H1 (cell line): ENCODE measurements around the gene PGP. TPM values are rescaled to one million over a fixed set of nuclear protein-coding genes. Genes with fewer than 3 reads are reported as not detected.

Source experiments
- CTCF ChIA-PET: fragments of 300-600 bp; sonication (Branson Sonifier 250); formaldehyde crosslinking; loops from one replicate; lab custom pipeline; 2021; ENCODE audit not compliant: partially characterized antibody; lab: Charles Lee
- POLR2A ChIA-PET: fragments of 300-600 bp; sonication (Branson Sonifier 250); formaldehyde crosslinking; loops from one replicate; lab custom pipeline; 2021; ENCODE audit warnings: inconsistent platforms; ENCODE audit not compliant: partially characterized antibody; lab: Charles Lee
- DNase-seq, 2 experiments: peaks; one replicate each; pipeline versions ENCODE4 v3.0.0 to v3.0.0-alpha.2; 2010 to 2022; ENCODE audit warnings: low spot score in 2 of 2, low read depth in 1 of 2, mixed read lengths in 1 of 2
- FAIRE-seq: peaks from 2 replicates; lab custom pipeline; 2011; peaks lifted over from hg19 to GRCh38; lab: Jason Lieb, UNC
- H2AFZ ChIP-seq: 2 replicates; pipeline ENCODE4 v1.8.1; 2012; ENCODE audit warnings: low read length, inconsistent platforms
- H2AK5ac ChIP-seq: 2 replicates; pipeline ENCODE4 v1.6.1; 2013; ENCODE audit warnings: low read depth, low read length
- H2BK120ac ChIP-seq: replicated peaks from 2 replicates; pipeline ENCODE3; 2013; ENCODE audit warnings: low read depth, low read length, inconsistent platforms
- H2BK12ac ChIP-seq: 2 replicates; pipeline ENCODE4 v1.6.1; 2013; ENCODE audit warnings: low read depth, low read length
- H2BK15ac ChIP-seq: 2 replicates; pipeline ENCODE4 v1.6.1; 2013; ENCODE audit warnings: low read length
- H2BK20ac ChIP-seq: 2 replicates; pipeline ENCODE4 v1.6.1; 2013; ENCODE audit warnings: low read length
- H2BK5ac ChIP-seq: 2 replicates; pipeline ENCODE4 v1.6.1; 2013; ENCODE audit warnings: low read depth, low read length
- H3K14ac ChIP-seq: 2 replicates; pipeline ENCODE4 v1.6.1; 2013; ENCODE audit warnings: inconsistent platforms; ENCODE audit not compliant: insufficient read length
- H3K18ac ChIP-seq: 2 replicates; pipeline ENCODE4 v1.6.1; 2013; ENCODE audit warnings: low read length; ENCODE audit errors: extremely low read depth
- H3K23ac ChIP-seq: 2 replicates; pipeline ENCODE4 v1.6.1; 2013; ENCODE audit warnings: inconsistent platforms; ENCODE audit not compliant: insufficient read length
- H3K23me2 ChIP-seq: 2 replicates; pipeline ENCODE4 v1.6.1; 2013; ENCODE audit warnings: low read depth, low read length
- H3K27ac ChIP-seq: 2 replicates; pipeline ENCODE4 v1.6.1; 2011; ENCODE audit warnings: low read depth, low read length, inconsistent platforms
- H3K27me3 ChIP-seq, 4 experiments: replicated peaks in 1 of 4; 1 replicate in 1 of 4; 2 replicates in 3 of 4; pipeline versions ENCODE4 v1.6.1 to v1.8.1; 2011 to 2013; ENCODE audit warnings: low read length in 3 of 4, mild to moderate bottlenecking in 3 of 4, inconsistent platforms in 2 of 4, mixed read lengths in 2 of 4, moderate library complexity in 1 of 4; ENCODE audit not compliant: control insufficient read depth in 3 of 4, insufficient read depth in 3 of 4; ENCODE audit errors: extremely low read depth in 1 of 4
- H3K36me3 ChIP-seq, 4 experiments: 2 replicates each; pipeline versions ENCODE4 v1.6.1 to v1.8.1; 2011 to 2013; ENCODE audit warnings: mild to moderate bottlenecking in 4 of 4, low read length in 3 of 4, moderate library complexity in 2 of 4, control low read depth in 1 of 4, inconsistent platforms in 1 of 4; ENCODE audit not compliant: insufficient read depth in 4 of 4, control insufficient read depth in 2 of 4
- H3K4ac ChIP-seq: replicated peaks from 2 replicates; pipeline ENCODE3; 2013; ENCODE audit warnings: low read length, low read depth, mixed read lengths, inconsistent platforms; ENCODE audit not compliant: insufficient read length
- H3K4me1 ChIP-seq, 4 experiments: replicated peaks in 1 of 4; 1 replicate in 1 of 4; 2 replicates in 3 of 4; pipeline versions ENCODE4 v1.6.1 to v1.8.1; 2011 to 2013; ENCODE audit warnings: low read length in 3 of 4, inconsistent platforms in 2 of 4, mixed read lengths in 1 of 4; ENCODE audit not compliant: insufficient read depth in 4 of 4, control insufficient read depth in 3 of 4
- H3K4me2 ChIP-seq, 2 experiments: 2 replicates each; pipeline versions ENCODE4 v1.6.1 to v1.8.1; 2011 to 2013; ENCODE audit warnings: low read depth in 2 of 2, low read length in 2 of 2, control low read depth in 1 of 2, inconsistent platforms in 1 of 2, mild to moderate bottlenecking in 1 of 2; ENCODE audit not compliant: insufficient read depth in 1 of 2
- H3K4me3 ChIP-seq, 4 experiments: fragments of 200-600, 300-600 bp in 1 of 4; sonication (generic), shearing (Covaris generic), sonication (Bioruptor Twin) in 1 of 4; 2 replicates each; pipeline versions ENCODE4 v1.5.1 to v1.8.1; 2011 to 2016; ENCODE audit warnings: low read length in 4 of 4, low read depth in 3 of 4, control low read depth in 2 of 4, inconsistent platforms in 2 of 4, mild to moderate bottlenecking in 2 of 4, mixed read lengths in 1 of 4, moderate library complexity in 1 of 4; ENCODE audit not compliant: insufficient read depth in 2 of 4; ENCODE audit errors: extremely low read depth in 1 of 4
- H3K56ac ChIP-seq: replicated peaks from 2 replicates; pipeline ENCODE3; 2013; ENCODE audit warnings: low read depth, mild to moderate bottlenecking, mixed read lengths, low read length, inconsistent platforms; ENCODE audit not compliant: insufficient read length
- H3K79me1 ChIP-seq: 2 replicates; pipeline ENCODE4 v1.6.1; 2013; ENCODE audit warnings: low read depth, low read length, control low read depth
- H3K79me2 ChIP-seq, 2 experiments: 2 replicates each; pipeline versions ENCODE4 v1.6.1 to v1.8.1; 2012 to 2013; ENCODE audit warnings: low read length in 2 of 2, mild to moderate bottlenecking in 2 of 2, inconsistent platforms in 1 of 2; ENCODE audit not compliant: insufficient read depth in 2 of 2, control insufficient read depth in 1 of 2
- H3K9ac ChIP-seq, 4 experiments: replicated peaks in 1 of 4; 1 replicate in 1 of 4; 2 replicates in 3 of 4; pipeline versions ENCODE4 v1.6.1 to v1.8.1; 2011 to 2013; ENCODE audit warnings: low read depth in 3 of 4, low read length in 3 of 4, control low read depth in 2 of 4, mild to moderate bottlenecking in 2 of 4, moderate library complexity in 2 of 4, inconsistent platforms in 1 of 4; ENCODE audit errors: extremely low read depth in 1 of 4
- H3K9me3 ChIP-seq, 2 experiments: 2 replicates each; pipeline versions ENCODE4 v1.6.1 to v1.8.1; 2012 to 2013; ENCODE audit warnings: mild to moderate bottlenecking in 2 of 2, moderate library complexity in 2 of 2, control low read depth in 1 of 2, inconsistent platforms in 1 of 2, low read depth in 1 of 2, low read length in 1 of 2, mixed read lengths in 1 of 2; ENCODE audit not compliant: insufficient read depth in 2 of 2
- H4K20me1 ChIP-seq, 2 experiments: replicated peaks in 1 of 2; 2 replicates each; pipeline versions ENCODE3 to v1.8.1; 2011 to 2013; ENCODE audit warnings: inconsistent platforms in 2 of 2, low read length in 2 of 2, mild to moderate bottlenecking in 1 of 2; ENCODE audit not compliant: insufficient read depth in 2 of 2, control insufficient read depth in 1 of 2
- H4K5ac ChIP-seq: 2 replicates; pipeline ENCODE4 v1.6.1; 2013; ENCODE audit warnings: low read length, low read depth, mixed read lengths, inconsistent platforms; ENCODE audit not compliant: insufficient read length
- H4K8ac ChIP-seq: 2 replicates; pipeline ENCODE4 v1.8.0; 2013; ENCODE audit warnings: mild to moderate bottlenecking, moderate library complexity, low read length, inconsistent platforms; ENCODE audit not compliant: insufficient read depth; ENCODE audit errors: extremely low read depth
- H4K91ac ChIP-seq: replicated peaks from 2 replicates; pipeline ENCODE3; 2013; ENCODE audit warnings: low read length, mixed read lengths, inconsistent platforms; ENCODE audit not compliant: insufficient read length
- ATF3 ChIP-seq: IDR thresholded peaks from 2 replicates; pipeline ENCODE4 v1.6.1; 2011; ENCODE audit warnings: low read depth, mild to moderate bottlenecking, low read length; ENCODE audit not compliant: insufficient read depth
- BRCA1 ChIP-seq: IDR thresholded peaks from 2 replicates; pipeline ENCODE4 v1.6.1; 2012; ENCODE audit warnings: low read depth, low read length, improper control_type of control experiment
- CBX8 ChIP-seq: fragments of 300-800, 300-1000 bp; sonication (generic); IDR thresholded peaks from 2 replicates; pipeline ENCODE4 v1.7.1; 2016; ENCODE audit warnings: low read depth, low read length, borderline replicate concordance
- EZH2 ChIP-seq: fragments of 200-600 bp; sonication (generic); IDR thresholded peaks from 2 replicates; pipeline ENCODE4 v1.7.1; 2012; ENCODE audit warnings: low read depth, mild to moderate bottlenecking, moderate library complexity, low read length, inconsistent platforms; ENCODE audit not compliant: severe bottlenecking
- HDAC6 ChIP-seq: IDR thresholded peaks from one replicate; pipeline ENCODE4 v1.7.1; 2012; ENCODE audit warnings: low read depth, mild to moderate bottlenecking, inconsistent platforms, low read length, moderate library complexity
- JUND ChIP-seq: IDR thresholded peaks from 2 replicates; pipeline ENCODE4 v1.6.1; 2011; ENCODE audit warnings: mild to moderate bottlenecking, improper control_type of control experiment, low read length
- POLR2A ChIP-seq, 2 experiments: IDR thresholded peaks; 1 replicate in 1 of 2; 2 replicates in 1 of 2; pipeline ENCODE4 v1.6.1; 2011; ENCODE audit warnings: low read depth in 2 of 2, low read length in 2 of 2, mild to moderate bottlenecking in 2 of 2; ENCODE audit errors: control extremely low read depth in 1 of 2
- POLR2AphosphoS5 ChIP-seq: IDR thresholded peaks from 2 replicates; pipeline ENCODE4 v1.6.1; 2011; ENCODE audit warnings: low read depth, low read length
- SIN3A ChIP-seq, 2 experiments: IDR thresholded peaks in 1 of 2; conservative IDR thresholded peaks in 1 of 2; 2 replicates each; pipeline ENCODE4 v1.6.1; 2011 to 2012; ENCODE audit warnings: low read length in 2 of 2, improper control_type of control experiment in 1 of 2, low read depth in 1 of 2, mild to moderate bottlenecking in 1 of 2
- SP2 ChIP-seq: IDR thresholded peaks from 2 replicates; pipeline ENCODE4 v1.6.1; 2012; ENCODE audit warnings: mild to moderate bottlenecking, low read length, inconsistent platforms
- TCF12 ChIP-seq: IDR thresholded peaks from 2 replicates; pipeline ENCODE4 v1.6.1; 2011; ENCODE audit warnings: low read depth, mild to moderate bottlenecking, low read length
- WGBS, 2 experiments: shearing (Covaris generic) in 1 of 2; methylation state at CpG; one replicate each; pipeline versions ENCODE4 v1.1.6 to v1.1.7; 2013 to 2015; ENCODE audit warnings: low lambda C conversion rate in 2 of 2, mixed read lengths in 2 of 2, inconsistent platforms in 1 of 2, low coverage in 1 of 2, missing lambda C conversion rate in 1 of 2; ENCODE audit not compliant: insufficient replicate concordance in 2 of 2, insufficient coverage in 1 of 2, insufficient read length in 1 of 2; ENCODE audit errors: extremely low coverage in 1 of 2, missing lambda C conversion rate in 1 of 2; 5-methylcytosine and 5-hydroxymethylcytosine counted together
- polyA plus RNA-seq, 7 experiments: library from polyadenylated mRNA; depleted of rRNA in 3 of 7; stranded (reverse) in 5 of 7; unstranded in 2 of 7; fragments of >200 nt in 5 of 7; fragments of 200-250 nt in 2 of 7; gene quantifications; 1 replicate in 5 of 7; 2 replicates in 1 of 7; 4 replicates in 1 of 7; pipeline versions ENCODE4 v1.2.1 to v1.2.3, GENCODE V29; 2011 to 2013; ENCODE audit warnings: missing spikeins in 2 of 7, mixed read lengths in 2 of 7
- total RNA-seq: library from RNA; stranded (reverse); fragmentation: NEBNext Ultra II Directional; extraction: Animal tissue kit (Norgen Biotek cat#: 25700); gene quantifications from 2 replicates; pipeline ENCODE4 v1.2.1, GENCODE V29; 2021

Gene PGP
- total and polyA plus RNA-seq, 2 of the 8 experiments (the other 6 are each of a cell fraction or from before 2014, with no cell fraction given) = 30.9 to 55.9 TPM

- no peaks in the 10 kb centered on the region for H3K79me2 ChIP-seq
- H3K36me3 ChIP-seq = peaks cover 3 to 42% (median 6%) of the 10 kb centered on the region in 4 experiments; a peak in 5 of 8 replicates
- peaks cover 16% of the 10 kb centered on the region; the same call in 1 of the 2 replicates for H3K23me2 ChIP-seq
Measured at GRCh38 chr16:2234813-2235170, 20.2 kb upstream of the PGP start.

More at GRCh38 chr16:2234813-2235170, 20.2 kb upstream of the PGP start:
- no peak overlapping the region for H3K4me3 ChIP-seq
- FAIRE-seq = no peak
- H2BK12ac ChIP-seq = no peak overlapping the region
- POLR2A ChIA-PET = interaction anchor here (0.8 to 4.5 kb wide), 8 partner anchors 8 to 297 kb away, joined by 3 to 21 read pairs (median 6); partner anchors contain the start of genes CEMP1, E4F1, ECI1 and MLST8
- no peak overlapping the region for H3K9ac ChIP-seq
- H3K4ac ChIP-seq = no peak overlapping the region
- no peak overlapping the region for H2BK120ac ChIP-seq
- peaks cover 0 to 19% (median 10%) of the 10 kb centered on the region in 4 experiments; a peak in 5 of 7 replicates for H3K4me1 ChIP-seq
- TF ChIP-seq HDAC6 (no peak), JUND (no peak), POLR2AphosphoS5 (no peak), CBX8 (no peak), SP2 (no peak), ATF3 (no peak), TCF12 (no peak), POLR2A (IDR thresholded peaks at IDR 0.05; ENCODE audit: control extremely low read depth in 1 of 2, low read depth in 2 of 2, low read length in 2 of 2) (no peak), BRCA1 (no peak), SIN3A (conservative IDR thresholded peaks at IDR 0.05 in 1 of 2, IDR thresholded peaks at IDR 0.05 in 1 of 2; ENCODE audit: low read depth in 1 of 2, low read length in 2 of 2) (no peak), EZH2 (no peak)
- TF ChIP-seq, all 59 proteins: peak for 0
- DNase-seq = no peak
- H3K27ac ChIP-seq = no peak overlapping the region
- no peak overlapping the region for H3K14ac ChIP-seq
- no peak overlapping the region for H3K18ac ChIP-seq
- H2BK5ac ChIP-seq = no peak overlapping the region
- no peak overlapping the region for H3K56ac ChIP-seq
- no peak overlapping the region; the same call in 1 of the 2 replicates for H4K8ac ChIP-seq
- H3K27me3 ChIP-seq = peaks cover 4 to 20% (median 16%) of the 10 kb centered on the region in 4 experiments; a peak in 6 of 7 replicates
- CTCF ChIA-PET = interaction anchor here (0.6 to 2.7 kb wide), 2 partner anchors 10 to 20 kb away, joined by 3 to 9 read pairs; no protein-coding TSS in a partner anchor
- H2AK5ac ChIP-seq = no peak overlapping the region
- no peaks in the 10 kb centered on the region for H3K79me1 ChIP-seq
- no peak overlapping the region for H3K23ac ChIP-seq
- no peak overlapping the region for H2BK15ac ChIP-seq
- H3K9me3 ChIP-seq = no peaks in the 10 kb centered on the region
- no peak overlapping the region for H4K5ac ChIP-seq
- H4K91ac ChIP-seq = no peak overlapping the region
- H4K20me1 ChIP-seq = peaks cover 3 to 16% of the 10 kb centered on the region in 2 experiments
- 100% methylated on average over 9 of the region's 18 CpGs; no CpG with 5 or more reads in 1 of the 2 experiments for WGBS, 2 experiments
- H2BK20ac ChIP-seq = no peak overlapping the region
- H2AFZ ChIP-seq = no peak overlapping the region
- no peak overlapping the region for H3K4me2 ChIP-seq
